Smooth muscle cell (in vitro differentiated cells): Measurements from ENCODE around the gene CIROP. TPM values are rescaled to one million over a fixed set of nuclear protein-coding genes. Genes with fewer than 3 reads are reported as not detected.

Experiments used
- DNase-seq: peaks from one replicate; lab custom pipeline; 2025; ENCODE audit not compliant: unreplicated experiment; lab: John Stamatoyannopoulos, UW
- H2AFZ ChIP-seq: fragments of 200-600 bp; sonication (generic); 2 replicates; pipeline ENCODE4 v1.6.0; 2016; ENCODE audit warnings: antibody characterized with exemption, low read depth, mild to moderate bottlenecking
- H3F3A ChIP-seq: fragments of 200-600 bp; sonication (generic); 2 replicates; pipeline ENCODE4 v1.6.0; 2017; ENCODE audit warnings: antibody characterized with exemption, low read depth
- H3K27ac ChIP-seq: fragments of 200-600 bp; sonication (generic); 2 replicates; pipeline ENCODE4 v1.5.1; 2016; ENCODE audit warnings: low read depth, mild to moderate bottlenecking
- H3K27me3 ChIP-seq: fragments of 200-600 bp; sonication (generic); 2 replicates; pipeline ENCODE4 v1.6.1; 2016; ENCODE audit warnings: low read depth, mild to moderate bottlenecking
- H3K36me3 ChIP-seq: fragments of 200-600 bp; sonication (generic); 2 replicates; pipeline ENCODE4 v1.5.1; 2016; ENCODE audit warnings: low read depth
- H3K4me1 ChIP-seq: fragments of 200-600 bp; sonication (generic); 2 replicates; pipeline ENCODE4 v1.5.1; 2016; ENCODE audit warnings: low read depth
- H3K4me2 ChIP-seq: fragments of 200-600 bp; sonication (generic); 2 replicates; pipeline ENCODE4 v1.6.0; 2016; ENCODE audit warnings: mild to moderate bottlenecking
- H3K4me3 ChIP-seq: fragments of 200-600 bp; sonication (generic); 2 replicates; pipeline ENCODE4 v1.5.1; 2016; ENCODE audit warnings: mild to moderate bottlenecking
- H3K79me2 ChIP-seq: fragments of 200-600 bp; sonication (generic); 2 replicates; pipeline ENCODE4 v1.6.0; 2016; ENCODE audit warnings: low read depth, mild to moderate bottlenecking
- H3K9ac ChIP-seq: fragments of 200-600 bp; sonication (generic); 2 replicates; pipeline ENCODE4 v1.6.0; 2016; ENCODE audit warnings: low read depth
- H3K9me3 ChIP-seq: fragments of 200-600 bp; sonication (generic); replicated peaks from 2 replicates; pipeline ENCODE4 v1.5.1; 2016; ENCODE audit warnings: low read depth
- H4K20me1 ChIP-seq: fragments of 200-600 bp; sonication (generic); 2 replicates; pipeline ENCODE4 v1.6.0; 2016; ENCODE audit warnings: low read depth
- CTCF ChIP-seq: fragments of 200-600 bp; sonication (generic); IDR thresholded peaks from 2 replicates; pipeline ENCODE4 v1.5.1; 2017; ENCODE audit warnings: borderline replicate concordance, mild to moderate bottlenecking, antibody characterized with exemption; ENCODE audit not compliant: insufficient read depth, poor library complexity, severe bottlenecking
- WGBS: methylation state at CpG from one replicate; pipeline ENCODE4 v1.1.7; 2016; ENCODE audit warnings: low lambda C conversion rate; 5-methylcytosine and 5-hydroxymethylcytosine counted together
- polyA plus RNA-seq: library from polyadenylated mRNA; unstranded; fragments of >200 nt; fragmentation: Nextera tagmentation; extraction: Ambion mirVana; gene quantifications from 2 replicates; pipeline ENCODE4 v1.2.1, GENCODE V29; 2016
- total RNA-seq: library from RNA; depleted of rRNA; stranded (reverse); fragments of >200 nt; gene quantifications from 2 replicates; pipeline ENCODE4 v1.2.3, GENCODE V29; 2014

Gene CIROP
- total and polyA plus RNA-seq, 2 experiments from 2014 or later, result not detected

GRCh38 chr14:23125933-23126524, 21.2 kb upstream of the CIROP start:
- no peaks in the 10 kb centered on the region for H3K79me2 ChIP-seq
- no peak overlapping the region for H3K4me2 ChIP-seq
- peaks cover 8% of the 10 kb centered on the region for H3F3A ChIP-seq
- H3K27me3 ChIP-seq, result no peaks in the 10 kb centered on the region
- DNase-seq, result no peak
- TF ChIP-seq CTCF, result no peak
- 88% methylated on average over 9 of the region's 9 CpGs for WGBS
- H3K27ac ChIP-seq, result no peak overlapping the region
- no peak overlapping the region for H2AFZ ChIP-seq
- no peaks in the 10 kb centered on the region for H3K36me3 ChIP-seq
- H3K9ac ChIP-seq, result no peak overlapping the region
- no peaks in the 10 kb centered on the region for H3K9me3 ChIP-seq
- peaks cover 9% of the 10 kb centered on the region for H3K4me1 ChIP-seq
- H4K20me1 ChIP-seq, result no peaks in the 10 kb centered on the region
- H3K4me3 ChIP-seq, result no peak overlapping the region

GRCh38 chr14:23125011-23125410, 20.2 kb upstream of the CIROP start:
- Histone ChIP-seq H3K4me3 (no peak overlapping the region), H3K4me1 (peaks cover 10% of the 10 kb centered on the region), H3K9me3 (no peaks in the 10 kb centered on the region), H3K79me2 (no peaks in the 10 kb centered on the region), H3K27me3 (no peaks in the 10 kb centered on the region), H2AFZ (no peak overlapping the region), H3K27ac (no peak overlapping the region), H3F3A (peaks cover 8% of the 10 kb centered on the region), H3K36me3 (no peaks in the 10 kb centered on the region), H3K4me2 (no peak overlapping the region), H3K9ac (no peak overlapping the region), H4K20me1 (no peaks in the 10 kb centered on the region)
- WGBS, result 78% methylated on average over 3 of the region's 3 CpGs
- DNase-seq, result no peak
- no peak for TF ChIP-seq CTCF

GRCh38 chr14:23124337-23124954, 19.7 kb upstream of the CIROP start:
- Histone ChIP-seq H3K4me1 (peaks cover 10% of the 10 kb centered on the region), H4K20me1 (no peaks in the 10 kb centered on the region), H3K9me3 (no peaks in the 10 kb centered on the region), H3F3A (peaks cover 8% of the 10 kb centered on the region), H3K79me2 (no peaks in the 10 kb centered on the region), H3K9ac (no peak overlapping the region), H3K4me2 (no peak overlapping the region), H3K4me3 (no peak overlapping the region), H3K36me3 (no peaks in the 10 kb centered on the region), H2AFZ (no peak overlapping the region), H3K27me3 (no peaks in the 10 kb centered on the region), H3K27ac (no peak overlapping the region)
- WGBS, result 96% methylated on average over 13 of the region's 13 CpGs
- no peak for TF ChIP-seq CTCF
- DNase-seq, result no peak

GRCh38 chr14:23123419-23123818, 18.6 kb upstream of the CIROP start:
- peaks cover 8% of the 10 kb centered on the region for H3F3A ChIP-seq
- no peaks in the 10 kb centered on the region for H3K79me2 ChIP-seq
- DNase-seq, result no peak
- no peak for TF ChIP-seq CTCF
- H3K4me2 ChIP-seq, result no peak overlapping the region
- H2AFZ ChIP-seq, result no peak overlapping the region
- H3K9me3 ChIP-seq, result no peaks in the 10 kb centered on the region
- H3K27ac ChIP-seq, result no peak overlapping the region
- 88% methylated on average over 4 of the region's 8 CpGs for WGBS
- no peaks in the 10 kb centered on the region for H3K36me3 ChIP-seq
- no peaks in the 10 kb centered on the region for H4K20me1 ChIP-seq
- no peak overlapping the region for H3K9ac ChIP-seq
- peaks cover 10% of the 10 kb centered on the region for H3K4me1 ChIP-seq
- no peak overlapping the region for H3K4me3 ChIP-seq
- no peaks in the 10 kb centered on the region for H3K27me3 ChIP-seq
